Brain pericyte (primary cell): ENCODE measurements around the gene ASNS.
"Not testable (repeated sequence)": the region's sequence is repeated elsewhere in the genome, so short reads cannot be mapped to it uniquely, and the experiment has no call there.

Source experiments
- DNase-seq: peaks from one replicate; pipeline ENCODE4 v3.0.0-alpha.2; 2012; ENCODE audit warnings: low read depth, low spot score

Gene ASNS, protein sequence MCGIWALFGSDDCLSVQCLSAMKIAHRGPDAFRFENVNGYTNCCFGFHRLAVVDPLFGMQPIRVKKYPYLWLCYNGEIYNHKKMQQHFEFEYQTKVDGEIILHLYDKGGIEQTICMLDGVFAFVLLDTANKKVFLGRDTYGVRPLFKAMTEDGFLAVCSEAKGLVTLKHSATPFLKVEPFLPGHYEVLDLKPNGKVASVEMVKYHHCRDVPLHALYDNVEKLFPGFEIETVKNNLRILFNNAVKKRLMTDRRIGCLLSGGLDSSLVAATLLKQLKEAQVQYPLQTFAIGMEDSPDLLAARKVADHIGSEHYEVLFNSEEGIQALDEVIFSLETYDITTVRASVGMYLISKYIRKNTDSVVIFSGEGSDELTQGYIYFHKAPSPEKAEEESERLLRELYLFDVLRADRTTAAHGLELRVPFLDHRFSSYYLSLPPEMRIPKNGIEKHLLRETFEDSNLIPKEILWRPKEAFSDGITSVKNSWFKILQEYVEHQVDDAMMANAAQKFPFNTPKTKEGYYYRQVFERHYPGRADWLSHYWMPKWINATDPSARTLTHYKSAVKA

DNA sequence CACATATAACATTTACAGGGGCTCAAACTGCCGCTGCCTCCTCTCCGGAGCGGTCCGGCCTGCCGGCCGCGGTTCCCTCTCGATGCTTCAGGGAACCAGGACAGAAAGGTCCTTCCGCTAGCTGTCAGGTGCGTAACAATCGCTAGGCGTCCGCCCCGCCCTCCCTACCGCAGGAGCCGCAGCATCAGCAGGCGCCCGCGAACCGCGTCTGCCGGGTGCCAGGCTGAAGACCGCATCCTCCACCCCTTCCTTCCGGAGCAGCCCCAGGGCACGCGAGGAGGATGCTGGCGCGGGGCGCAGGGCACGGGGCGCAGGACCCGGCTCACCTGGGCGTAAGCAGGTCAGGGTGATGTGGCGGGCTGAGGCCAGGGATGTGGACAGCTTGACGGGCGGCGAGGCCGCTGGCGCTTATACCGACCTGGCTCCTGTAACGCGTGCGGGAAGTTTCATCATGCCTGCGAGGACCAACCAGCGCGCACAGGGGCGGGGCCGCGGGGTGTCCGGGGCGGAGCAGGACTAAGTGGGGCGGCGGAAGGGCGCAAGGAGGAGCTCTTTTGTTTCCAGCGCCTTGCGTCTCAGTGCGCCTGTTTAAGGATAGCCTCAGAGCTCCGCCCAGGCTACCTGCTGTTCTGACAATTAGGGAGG lies at the start of gene ASNS:
ASNS (minus strand) TSS at position 384 of the 645 bp plus-strand sequence. CDS start 3,252 bp downstream, outside the sequence.
- DNase-seq = peak; percentile 69

DNA sequence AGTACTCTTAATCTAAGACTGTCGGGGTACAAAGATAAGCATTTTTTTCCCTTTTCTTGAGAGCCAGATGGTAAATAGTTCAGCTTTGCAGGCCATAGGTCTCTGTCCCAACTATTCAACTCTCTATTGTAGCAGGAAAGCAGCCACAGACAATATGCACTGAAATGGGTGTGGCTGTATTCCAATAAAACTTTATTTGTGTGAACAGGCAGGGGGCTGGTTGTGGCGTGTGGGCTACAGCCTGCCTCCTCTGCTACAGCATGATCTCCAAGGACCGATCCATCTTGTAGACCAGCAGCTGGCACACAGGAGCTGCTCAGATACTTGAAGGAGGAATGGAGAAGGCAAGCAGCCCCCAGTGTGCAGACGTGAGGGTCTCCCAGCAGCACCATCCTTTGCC lies 49.0 kb upstream of the ASNS start:
- DNase-seq = not testable (repeated sequence)

DNA sequence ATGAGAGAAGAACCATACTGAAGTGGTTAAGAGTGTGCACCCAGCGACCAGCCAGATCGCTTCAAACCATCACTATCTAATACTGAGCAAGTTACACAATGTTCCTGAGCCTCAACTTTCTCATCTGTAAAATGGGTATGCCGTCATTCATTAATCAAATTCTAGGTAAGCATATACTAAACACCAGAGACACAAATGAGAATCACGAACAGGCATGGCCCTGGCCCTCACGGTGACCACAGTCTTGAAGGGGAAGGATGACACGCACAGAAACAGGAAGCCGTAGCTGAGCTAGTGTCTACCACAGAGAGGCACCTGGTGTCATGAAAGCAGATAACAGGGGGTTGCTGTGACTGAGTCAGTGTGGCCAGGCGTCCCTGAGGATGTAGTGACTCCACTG lies 43.1 kb upstream of the ASNS start:
- DNase-seq = not testable (repeated sequence)

DNA sequence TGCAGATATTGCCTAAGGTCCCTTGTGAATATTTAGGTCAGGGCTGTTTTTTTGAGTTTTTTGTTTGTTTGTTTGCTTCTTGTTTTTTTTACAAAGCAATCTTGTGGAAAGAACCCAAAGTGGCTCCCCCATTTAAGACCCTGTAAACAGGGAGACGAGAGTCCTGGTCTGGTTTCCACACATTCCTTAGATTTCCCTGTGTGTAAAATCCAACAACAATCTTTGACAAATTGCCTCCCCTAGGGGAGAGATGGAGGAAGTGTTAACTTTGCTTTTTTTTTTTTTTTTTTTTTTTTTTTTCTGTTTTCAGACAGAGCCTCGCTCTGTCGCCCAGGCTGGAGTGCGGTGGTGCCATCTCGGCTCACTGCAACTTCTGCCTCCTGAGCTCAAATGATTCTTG lies 40.1 kb upstream of the ASNS start:
- DNase-seq = not testable (repeated sequence)

DNA sequence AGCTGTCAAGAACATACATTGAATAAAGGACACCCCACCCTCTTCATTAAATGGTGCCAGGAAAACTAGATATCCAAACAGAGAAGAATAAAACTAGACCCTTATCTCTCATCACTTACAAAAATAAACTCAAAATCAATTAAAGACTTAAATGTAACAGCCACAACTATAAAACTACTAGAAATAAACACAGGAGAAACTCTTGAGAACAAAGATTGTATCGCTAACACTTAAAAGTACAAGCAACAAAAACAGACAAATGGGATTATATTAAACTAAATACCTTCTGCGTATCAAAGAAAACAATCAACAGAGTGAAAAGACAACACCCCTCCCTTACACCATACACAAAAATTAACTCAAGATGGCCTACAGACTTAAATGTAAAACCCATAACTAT lies 24.7 kb upstream of the ASNS start:
- not testable (repeated sequence) for DNase-seq

DNA sequence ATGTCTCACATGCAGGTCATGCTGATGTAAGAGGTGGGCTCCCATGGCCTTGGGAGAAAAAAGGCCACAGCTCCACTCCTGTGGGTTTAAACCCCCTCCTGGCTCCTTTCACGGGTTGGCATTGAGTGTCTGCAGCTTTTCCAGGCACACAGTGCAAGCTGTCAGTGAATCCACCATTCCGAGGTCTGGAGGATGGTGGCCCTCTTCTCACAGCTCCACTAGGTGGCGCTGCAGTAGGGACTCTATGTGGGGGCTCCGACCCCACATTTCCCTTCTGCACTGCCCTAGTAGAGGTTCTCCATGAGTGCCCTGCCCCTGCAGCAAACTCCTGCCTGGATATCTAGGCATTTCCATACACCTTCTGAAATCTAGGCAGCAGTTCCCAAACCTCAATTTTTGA lies 19.5 kb upstream of the ASNS start:
- DNase-seq = not testable (repeated sequence)

DNA sequence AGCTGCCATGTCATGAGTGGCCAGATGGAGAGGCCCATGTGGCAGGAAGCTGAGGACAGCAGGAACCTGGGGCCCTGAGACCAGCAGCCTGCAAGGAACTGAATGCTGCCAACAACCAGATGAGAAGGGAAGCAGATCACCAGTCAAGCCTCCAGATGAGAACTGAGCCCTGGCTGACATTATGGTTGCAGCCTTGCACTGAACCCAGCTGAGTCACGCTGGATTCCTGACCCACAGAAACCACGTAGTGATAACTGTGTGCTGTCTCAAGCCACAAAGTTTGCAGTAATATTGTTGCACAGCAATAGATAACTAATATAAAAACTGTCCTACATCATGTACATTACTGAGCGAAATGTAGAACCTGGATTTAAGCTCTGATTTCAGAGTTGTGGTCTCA lies 7.3 kb upstream of the ASNS start:
- DNase-seq = not testable (repeated sequence)

DNA sequence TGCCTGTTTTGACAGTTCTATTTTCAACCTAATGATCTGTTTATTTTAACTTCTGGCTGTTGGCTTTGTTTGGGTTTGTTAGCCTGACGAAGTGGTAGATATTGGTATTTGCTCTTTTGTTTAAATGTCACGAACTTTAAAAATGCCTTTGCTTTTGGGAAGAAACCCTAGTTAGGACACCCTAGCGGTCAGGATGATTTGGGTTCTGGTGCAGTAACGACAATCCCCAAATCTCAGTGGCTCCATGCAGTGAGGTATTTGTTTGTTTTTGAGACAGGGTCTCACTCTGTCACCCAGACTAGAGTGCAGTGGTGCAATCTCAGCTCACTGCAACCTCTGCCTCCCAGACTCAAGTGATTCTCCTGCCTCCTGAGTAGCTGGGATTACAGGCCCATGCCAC lies 2.7 kb upstream of the ASNS start:
- DNase-seq = not testable (repeated sequence)

DNA sequence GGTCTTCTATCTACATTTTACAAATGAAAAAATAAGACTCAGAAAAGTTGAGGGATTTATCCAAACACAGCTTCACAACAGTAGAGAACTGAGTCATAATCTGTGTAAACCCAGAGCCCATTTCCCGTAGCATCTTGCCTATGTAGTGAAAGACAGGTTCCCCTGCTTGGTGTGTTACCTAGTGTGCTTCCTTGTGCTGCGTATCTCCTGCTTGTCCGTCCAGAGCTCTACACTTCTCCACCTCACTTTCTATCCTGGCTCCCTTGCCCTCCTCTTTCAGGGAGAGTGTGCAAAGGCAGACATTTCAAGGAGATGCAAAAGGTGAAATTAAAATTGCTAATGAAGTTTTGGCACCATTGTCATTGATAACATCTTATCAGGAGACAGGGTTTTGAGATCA lies 1.4 kb upstream of the ASNS start:
- DNase-seq = no peak

DNA sequence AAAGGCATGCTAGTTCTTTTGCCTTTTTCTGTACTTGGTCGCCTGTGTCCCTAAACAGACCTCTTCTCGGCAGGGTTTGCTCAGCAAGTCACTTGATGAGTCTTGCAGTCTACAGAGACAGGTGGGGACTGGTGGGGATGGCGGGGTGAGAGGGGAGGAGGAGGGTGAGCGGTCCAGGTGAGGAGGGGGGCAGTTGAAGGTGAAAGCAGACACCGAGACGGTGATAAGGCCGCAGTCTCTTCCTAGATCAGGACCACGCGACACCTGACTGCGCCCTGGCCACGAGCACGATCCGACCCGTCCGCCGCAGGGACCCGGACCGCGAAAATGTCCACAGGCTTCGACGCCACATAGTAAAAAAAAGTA lies 566 bp downstream of the ASNS start:
- DNase-seq = no peak

DNA sequence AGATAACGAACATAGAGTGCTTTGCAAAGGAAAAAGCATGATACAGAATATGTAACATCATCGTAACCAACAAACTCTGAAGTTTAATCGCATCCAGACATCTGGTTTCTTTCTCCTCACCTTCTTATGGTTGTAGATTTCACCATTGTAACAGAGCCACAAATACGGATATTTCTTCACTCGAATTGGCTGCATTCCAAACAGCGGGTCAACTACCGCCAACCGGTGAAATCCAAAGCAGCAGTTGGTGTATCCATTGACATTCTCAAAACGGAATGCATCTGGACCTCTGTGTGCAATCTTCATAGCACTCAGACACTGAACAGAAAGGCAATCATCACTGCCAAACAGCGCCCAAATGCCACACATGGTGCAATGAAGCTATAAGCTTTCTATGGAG lies 3.4 kb downstream of the ASNS start:
- DNase-seq = no peak

DNA sequence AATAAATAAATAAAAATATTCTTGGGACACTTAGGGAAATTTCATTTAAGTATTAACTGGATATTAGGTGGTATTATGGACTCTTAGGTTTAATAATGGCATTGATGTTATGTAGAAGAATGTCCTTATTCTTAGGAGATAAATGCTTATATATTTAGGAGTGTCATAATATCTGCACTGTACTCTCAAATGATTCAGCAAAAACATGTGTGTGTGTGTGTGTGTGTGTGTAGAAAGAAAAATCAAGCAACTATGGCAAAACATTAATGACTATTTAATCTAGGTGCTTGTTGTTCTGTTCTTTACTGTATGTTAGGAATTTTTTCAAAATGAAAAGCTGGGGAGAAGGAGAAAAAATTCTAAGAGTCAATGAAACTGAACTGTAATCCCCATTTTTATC lies 3.9 kb downstream of the ASNS start:
- no peak for DNase-seq

DNA sequence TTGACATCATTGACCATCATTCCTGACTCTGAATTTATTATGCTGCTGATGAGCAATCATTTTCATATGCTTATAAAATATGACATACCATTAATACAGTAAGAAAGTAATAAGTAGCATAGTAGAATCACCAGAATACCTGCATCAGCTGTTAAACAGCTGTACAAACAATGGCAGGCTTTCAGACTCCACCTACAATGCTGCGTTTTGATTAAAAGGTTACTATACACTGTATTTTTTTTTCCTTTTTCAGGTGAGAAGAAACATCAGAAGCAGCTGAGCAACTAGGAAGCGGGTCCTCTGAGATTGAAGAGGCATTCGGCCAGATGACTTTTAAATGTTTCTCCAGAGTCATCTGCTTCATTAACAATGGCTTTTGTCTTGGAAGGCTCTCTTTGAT lies 7.1 kb downstream of the ASNS start:
- DNase-seq = no peak

DNA sequence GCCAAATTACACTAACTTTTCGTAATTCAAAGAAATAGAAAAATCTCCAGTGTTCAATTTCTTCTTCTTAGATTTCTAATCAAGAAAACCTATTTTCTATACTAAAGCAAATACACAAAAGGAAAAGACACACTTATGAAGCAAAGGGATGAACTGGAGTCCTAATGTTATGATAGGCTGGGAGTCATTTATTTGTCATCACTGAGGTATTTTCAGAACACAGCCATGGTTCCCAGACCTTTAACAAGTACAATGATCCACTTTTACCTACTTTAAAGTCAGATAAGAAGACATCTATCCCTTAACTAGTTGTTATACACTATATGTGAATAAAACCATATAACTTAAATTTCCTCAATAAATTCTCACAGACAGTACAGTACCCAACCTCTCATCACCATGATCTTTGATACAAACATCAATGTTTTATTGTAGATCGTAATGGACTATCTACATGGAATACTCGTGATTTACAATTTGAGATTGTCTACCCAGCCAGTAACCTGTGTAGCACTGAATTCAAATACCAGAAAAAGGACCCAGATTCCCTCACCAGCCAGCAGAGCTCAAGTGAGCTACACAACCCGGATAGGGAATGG lies 12.5 kb downstream of the ASNS start:
- DNase-seq = no peak

DNA sequence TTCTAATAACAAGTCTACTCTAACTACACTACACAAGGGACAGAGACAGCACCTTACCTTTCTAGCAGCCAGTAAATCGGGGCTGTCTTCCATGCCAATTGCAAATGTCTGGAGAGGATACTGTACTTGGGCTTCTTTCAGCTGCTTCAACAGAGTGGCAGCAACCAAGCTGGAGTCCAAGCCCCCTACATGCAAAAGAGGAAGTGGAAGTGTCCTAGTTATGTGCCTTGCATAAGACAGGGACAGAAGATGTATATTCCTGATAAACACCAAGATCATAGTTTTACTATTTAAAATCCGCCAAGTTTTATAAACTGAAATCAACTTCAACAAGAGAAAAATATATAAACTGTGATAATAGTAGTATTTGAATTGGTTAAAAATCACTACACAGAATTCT lies 14.0 kb downstream of the ASNS start:
- DNase-seq = no peak

DNA sequence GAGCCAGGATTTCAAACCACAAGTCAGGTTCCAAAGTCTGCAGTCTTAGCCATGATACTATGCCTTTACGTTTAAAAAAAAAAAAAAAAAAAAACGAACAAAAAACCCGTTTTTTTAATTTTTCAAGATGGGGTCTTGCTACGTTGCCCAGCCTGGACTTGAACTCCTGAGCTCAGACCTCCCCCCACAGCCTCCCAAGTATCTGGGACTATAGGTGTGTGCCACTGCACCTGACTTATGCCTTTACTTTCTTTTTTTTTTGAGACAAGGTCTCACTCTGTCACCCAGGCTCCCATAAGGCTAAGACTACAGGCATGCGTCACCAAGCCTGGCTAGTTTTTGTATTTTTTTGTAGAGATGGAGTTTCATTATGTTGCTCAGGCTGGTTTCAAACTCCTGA lies 14.7 kb downstream of the ASNS start:
- DNase-seq = no peak

DNA sequence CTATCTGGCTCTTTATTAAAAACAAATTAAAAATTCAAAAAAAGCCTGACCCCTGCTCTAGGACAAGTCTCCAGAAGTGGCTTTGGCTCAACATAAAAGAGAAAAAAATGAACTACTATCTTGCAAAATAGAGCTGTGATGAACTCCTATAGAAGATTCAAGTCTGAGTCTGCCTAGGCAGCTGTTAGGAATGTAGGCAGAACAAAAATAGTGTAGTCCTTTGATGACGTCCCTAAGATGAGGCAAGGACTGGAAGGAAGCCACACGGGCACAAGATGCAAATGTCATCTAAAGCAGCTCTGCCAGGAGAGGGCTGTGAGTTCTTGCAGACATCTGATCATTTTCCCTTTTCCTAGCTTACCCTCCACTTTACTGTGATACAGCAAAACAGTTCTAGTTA lies 20.5 kb downstream of the ASNS start:
- no peak for DNase-seq

DNA sequence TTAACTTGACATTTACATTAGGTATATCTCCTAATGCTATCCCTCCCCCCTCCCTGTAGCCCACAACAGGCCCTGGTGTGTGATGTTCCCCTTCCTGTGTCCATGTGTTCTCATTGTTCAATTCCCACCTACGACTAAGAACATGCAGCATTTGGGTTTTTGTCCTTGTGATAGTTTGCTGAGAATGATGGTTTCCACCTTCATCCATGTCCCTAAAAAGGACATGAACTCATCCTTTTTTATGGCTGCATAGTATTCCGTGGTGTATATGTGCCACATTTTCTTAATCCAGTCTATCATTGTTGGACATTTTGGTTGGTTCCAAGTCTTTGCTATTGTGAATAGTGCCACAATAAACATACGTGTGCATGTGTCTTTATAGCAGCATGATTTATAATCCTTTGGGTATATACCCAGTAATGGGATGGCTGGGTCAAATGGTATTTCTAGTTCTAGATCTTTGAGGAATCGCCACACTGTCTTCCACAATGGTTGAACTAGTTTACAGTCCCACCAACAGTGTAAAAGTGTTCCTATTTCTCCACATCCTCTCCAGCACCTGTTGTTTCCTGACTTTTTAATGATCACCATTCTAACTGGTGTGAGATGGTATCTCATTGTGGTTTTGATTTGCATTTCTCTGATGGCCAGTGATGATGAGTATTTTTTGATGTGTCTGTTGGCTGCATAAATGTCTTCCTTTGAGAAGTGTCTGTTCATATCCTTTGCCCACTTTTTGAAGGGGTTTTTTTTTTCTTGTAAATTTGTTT lies 21.8 kb downstream of the ASNS start:
- not testable (repeated sequence) for DNase-seq

DNA sequence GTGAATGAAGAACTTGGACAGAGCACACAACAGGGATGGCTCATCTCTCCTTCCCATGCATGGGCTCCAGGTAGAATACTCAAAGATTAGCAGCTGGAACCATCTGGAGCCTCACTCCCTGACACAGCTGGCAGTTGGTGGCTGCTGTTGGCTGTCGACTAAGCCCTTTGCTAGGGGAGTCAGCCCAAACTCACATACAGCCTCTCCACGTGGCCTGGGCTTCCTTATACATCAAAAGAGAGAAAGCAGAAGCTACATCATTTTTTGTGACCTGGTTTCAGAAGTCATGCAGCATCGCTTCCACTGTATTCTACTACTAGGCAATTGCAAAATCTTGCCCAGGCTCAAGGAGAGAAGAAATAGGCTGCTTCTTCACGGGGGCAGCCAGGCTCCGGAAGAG lies 24.4 kb downstream of the ASNS start:
- no peak for DNase-seq

DNA sequence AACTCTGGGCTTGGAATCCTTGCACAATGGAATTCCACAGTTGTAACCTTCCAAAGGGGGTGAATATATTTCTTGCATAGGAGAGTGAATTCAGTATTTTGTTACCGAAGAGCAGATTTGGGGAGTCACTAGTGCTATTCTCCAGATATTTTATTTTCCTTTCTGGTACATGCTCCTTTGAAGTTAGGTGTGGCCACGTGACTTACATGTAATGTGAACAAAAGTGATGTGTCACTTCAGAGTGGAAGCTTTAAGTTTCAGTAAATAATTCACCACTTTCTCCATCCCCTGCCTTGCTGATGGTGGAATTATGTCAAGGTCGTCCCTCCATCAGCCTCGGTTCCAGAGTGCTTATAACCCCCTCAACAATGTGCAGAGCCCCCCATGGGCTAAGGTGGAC lies 25.3 kb downstream of the ASNS start:
- no peak for DNase-seq

DNA sequence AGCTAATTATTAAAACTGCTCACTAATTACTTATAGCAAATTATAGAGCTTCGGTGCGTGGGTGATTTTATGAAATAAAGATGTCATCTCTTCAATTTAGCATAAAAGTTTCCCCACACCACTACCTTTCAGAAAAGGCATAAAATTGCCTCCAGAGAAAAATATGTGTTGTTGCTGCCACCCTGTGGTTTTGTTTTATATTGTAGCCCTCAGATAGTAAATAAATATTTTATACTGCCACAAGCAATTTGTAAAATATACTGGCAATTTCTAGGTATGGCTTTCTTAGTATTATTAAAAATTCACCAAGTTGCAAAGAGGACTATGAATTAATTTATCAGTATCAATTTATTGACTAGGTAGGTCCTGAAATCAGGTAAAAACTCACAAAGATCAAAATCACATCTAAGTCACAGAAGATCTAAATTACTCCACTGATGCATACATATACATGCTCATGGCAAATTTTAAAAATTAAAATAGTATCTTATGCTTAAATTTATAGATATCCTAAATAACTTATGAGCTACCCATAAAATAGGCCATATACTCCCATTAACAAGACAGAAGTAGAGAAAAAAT lies 26.5 kb downstream of the ASNS start:
- no peak for DNase-seq
